OCI-LY3 (cell line): Measurements from ENCODE around the gene BARX2.
"Not testable (repeated sequence)": the region's sequence is repeated elsewhere in the genome, so short reads cannot be mapped to it uniquely, and the experiment has no call there.

Source experiments
- H2AFZ ChIP-seq: fragments of 200-600, 300-600 bp; shearing (Covaris generic); 2 replicates; pipeline ENCODE4 v1.6.0; 2014; ENCODE audit warnings: antibody characterized with exemption, low read depth, low read length
- H3K27ac ChIP-seq: fragments of 200-600, 300-600 bp; sonication (generic); 2 replicates; pipeline ENCODE4 v1.5.1; 2014; ENCODE audit warnings: mild to moderate bottlenecking, low read length, moderate library complexity, mixed read lengths
- H3K27me3 ChIP-seq: fragments of 200-600, 300-600 bp; sonication (generic); 2 replicates; pipeline ENCODE4 v1.6.1; 2014; ENCODE audit warnings: low read depth, low read length, mixed read lengths
- H3K36me3 ChIP-seq: fragments of 200-600, 300-600 bp; sonication (generic); replicated peaks from 2 replicates; pipeline ENCODE3; 2014; ENCODE audit warnings: low read depth, low read length, mixed read lengths
- H3K4me1 ChIP-seq: fragments of 300-600, 200-600 bp; sonication (generic); 2 replicates; pipeline ENCODE4 v1.6.1; 2014; ENCODE audit warnings: low read length, mixed read lengths
- H3K4me2 ChIP-seq: fragments of 200-600, 300-600 bp; sonication (generic); 2 replicates; pipeline ENCODE4 v1.6.1; 2014; ENCODE audit warnings: low read length, mixed read lengths
- H3K4me3 ChIP-seq: fragments of 300-600, 200-600 bp; sonication (generic); 2 replicates; pipeline ENCODE4 v1.5.1; 2014; ENCODE audit warnings: antibody characterized with exemption, mild to moderate bottlenecking, low read length, moderate library complexity
- H3K79me2 ChIP-seq: fragments of 300-600, 200-600 bp; shearing (Covaris generic); 2 replicates; pipeline ENCODE4 v1.6.1; 2014; ENCODE audit warnings: mild to moderate bottlenecking, low read length, mixed read lengths
- H3K9ac ChIP-seq: fragments of 300-600, 200-600 bp; shearing (Covaris generic); 2 replicates; pipeline ENCODE4 v1.6.0; 2014; ENCODE audit warnings: mild to moderate bottlenecking, low read length, moderate library complexity
- H3K9me3 ChIP-seq: fragments of 200-600, 300-600 bp; shearing (Covaris generic); 2 replicates; pipeline ENCODE4 v1.6.1; 2014; ENCODE audit warnings: low read length, mixed read lengths; ENCODE audit not compliant: insufficient read depth
- H4K20me1 ChIP-seq: fragments of 200-600, 300-600 bp; sonication (generic); 2 replicates; pipeline ENCODE4 v1.6.1; 2016; ENCODE audit warnings: low read length, mixed read lengths; ENCODE audit not compliant: insufficient read depth
- EZH2phosphoT487 ChIP-seq: fragments of 200-600 bp; shearing (Covaris generic); IDR thresholded peaks from 2 replicates; pipeline ENCODE4 v1.6.1; 2018; ENCODE audit warnings: antibody characterized with exemption, mixed run types, low read depth
- TF ChIP-seq, protein P1 (sequence below): fragments of 200-600, 300-600 bp; sonication (generic); IDR thresholded peaks from 2 replicates; pipeline ENCODE4 v1.5.1; 2014; ENCODE audit warnings: antibody characterized with exemption, low read length, low read depth

Gene BARX2, protein sequence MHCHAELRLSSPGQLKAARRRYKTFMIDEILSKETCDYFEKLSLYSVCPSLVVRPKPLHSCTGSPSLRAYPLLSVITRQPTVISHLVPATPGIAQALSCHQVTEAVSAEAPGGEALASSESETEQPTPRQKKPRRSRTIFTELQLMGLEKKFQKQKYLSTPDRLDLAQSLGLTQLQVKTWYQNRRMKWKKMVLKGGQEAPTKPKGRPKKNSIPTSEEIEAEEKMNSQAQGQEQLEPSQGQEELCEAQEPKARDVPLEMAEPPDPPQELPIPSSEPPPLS

DNA sequence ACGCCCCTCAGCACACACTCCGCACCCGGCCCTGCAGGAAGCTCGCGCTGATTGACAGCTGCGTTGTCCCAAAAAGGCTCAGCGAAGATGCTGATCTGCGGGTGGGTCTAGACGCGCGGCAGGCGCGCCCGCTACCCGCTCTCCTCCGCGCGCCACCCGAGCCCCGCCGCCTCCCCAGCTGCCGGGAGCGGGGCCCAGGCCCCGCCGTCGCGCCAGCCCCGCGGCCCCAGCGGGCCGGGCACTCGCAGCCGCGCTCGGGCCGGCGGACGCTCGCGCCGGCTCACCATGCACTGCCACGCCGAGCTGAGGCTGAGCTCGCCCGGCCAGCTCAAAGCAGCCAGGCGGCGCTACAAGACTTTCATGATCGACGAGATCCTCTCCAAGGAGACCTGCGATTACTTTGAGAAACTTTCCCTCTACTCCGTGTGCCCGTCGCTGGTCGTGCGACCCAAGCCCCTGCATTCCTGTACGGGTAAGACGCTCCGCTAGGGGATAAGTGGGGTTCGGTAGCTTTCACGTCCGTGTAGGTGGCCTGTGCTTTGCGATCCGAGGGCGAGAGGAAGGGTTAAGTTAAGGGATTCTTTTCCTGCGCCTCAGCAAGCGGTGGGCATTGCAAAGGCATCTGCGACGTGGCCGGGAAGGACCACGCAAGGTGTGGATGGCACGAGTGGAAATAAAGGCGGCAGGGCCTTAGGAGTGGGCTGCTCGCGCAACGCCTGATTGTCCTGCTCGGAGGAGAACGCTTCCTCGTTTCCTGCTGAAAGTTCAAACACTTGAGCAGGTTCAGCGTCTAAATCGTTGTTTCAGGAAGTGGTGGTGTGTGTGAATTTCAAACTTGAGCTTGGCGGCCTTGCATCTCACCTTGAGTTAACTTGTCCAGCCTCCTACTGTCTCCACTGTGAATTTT is at the start of gene BARX2:
BARX2 (plus strand) TSS at position 98 of the 907 bp plus-strand sequence; CDS start at position 286, 188 bp downstream.
- Histone ChIP-seq H3K9me3 (no peaks in the 10 kb centered on the region), H3K4me1 (no peaks in the 10 kb centered on the region), H3K4me3 (no peak within 1 kb of the TSS), H2AFZ (no peak within 1 kb of the TSS), H3K27me3 (no peaks in the 10 kb centered on the region), H3K9ac (no peak within 1 kb of the TSS), H3K79me2 (no peaks in the 10 kb centered on the region), H3K4me2 (no peak within 1 kb of the TSS), H4K20me1 (no peaks in the 10 kb centered on the region), H3K36me3 (no peaks in the 10 kb centered on the region), H3K27ac (no peak within 1 kb of the TSS)
- TF ChIP-seq EZH2phosphoT487, result no peak
- TF ChIP-seq, protein P1, sequence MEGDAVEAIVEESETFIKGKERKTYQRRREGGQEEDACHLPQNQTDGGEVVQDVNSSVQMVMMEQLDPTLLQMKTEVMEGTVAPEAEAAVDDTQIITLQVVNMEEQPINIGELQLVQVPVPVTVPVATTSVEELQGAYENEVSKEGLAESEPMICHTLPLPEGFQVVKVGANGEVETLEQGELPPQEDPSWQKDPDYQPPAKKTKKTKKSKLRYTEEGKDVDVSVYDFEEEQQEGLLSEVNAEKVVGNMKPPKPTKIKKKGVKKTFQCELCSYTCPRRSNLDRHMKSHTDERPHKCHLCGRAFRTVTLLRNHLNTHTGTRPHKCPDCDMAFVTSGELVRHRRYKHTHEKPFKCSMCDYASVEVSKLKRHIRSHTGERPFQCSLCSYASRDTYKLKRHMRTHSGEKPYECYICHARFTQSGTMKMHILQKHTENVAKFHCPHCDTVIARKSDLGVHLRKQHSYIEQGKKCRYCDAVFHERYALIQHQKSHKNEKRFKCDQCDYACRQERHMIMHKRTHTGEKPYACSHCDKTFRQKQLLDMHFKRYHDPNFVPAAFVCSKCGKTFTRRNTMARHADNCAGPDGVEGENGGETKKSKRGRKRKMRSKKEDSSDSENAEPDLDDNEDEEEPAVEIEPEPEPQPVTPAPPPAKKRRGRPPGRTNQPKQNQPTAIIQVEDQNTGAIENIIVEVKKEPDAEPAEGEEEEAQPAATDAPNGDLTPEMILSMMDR, result no peak

DNA sequence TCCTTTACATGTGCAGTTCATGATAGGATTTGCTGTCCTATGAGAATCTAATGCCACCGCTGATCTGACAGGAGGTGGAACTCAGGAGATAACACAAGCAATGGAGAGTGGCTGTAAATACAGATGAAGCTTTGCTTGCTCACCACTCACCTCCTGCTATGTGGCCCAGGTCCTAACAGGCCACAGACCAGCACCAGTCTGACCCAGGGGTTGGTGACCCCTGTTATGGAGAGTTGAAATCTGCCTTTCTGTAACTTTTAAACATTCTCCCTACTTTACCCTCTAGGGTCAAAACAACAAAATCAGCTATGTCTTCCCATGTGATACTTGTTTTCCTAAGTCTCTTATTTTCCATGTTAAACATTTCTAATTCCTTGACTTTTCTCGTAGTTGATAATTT is 48.7 kb upstream of the BARX2 start:
- no peak overlapping the region for H3K4me2 ChIP-seq
- no peaks in the 10 kb centered on the region for H3K36me3 ChIP-seq
- H2AFZ ChIP-seq, result no peak overlapping the region
- no peaks in the 10 kb centered on the region for H3K79me2 ChIP-seq
- no peaks in the 10 kb centered on the region for H3K9me3 ChIP-seq
- no peaks in the 10 kb centered on the region for H4K20me1 ChIP-seq
- H3K4me3 ChIP-seq, result no peak overlapping the region
- TF ChIP-seq, protein P1, result no peak
- no peak for TF ChIP-seq EZH2phosphoT487
- no peak overlapping the region for H3K9ac ChIP-seq
- no peak overlapping the region for H3K27ac ChIP-seq
- no peaks in the 10 kb centered on the region for H3K27me3 ChIP-seq
- H3K4me1 ChIP-seq, result peaks cover under 1% of the 10 kb centered on the region; the same call in 1 of the 2 replicates

DNA sequence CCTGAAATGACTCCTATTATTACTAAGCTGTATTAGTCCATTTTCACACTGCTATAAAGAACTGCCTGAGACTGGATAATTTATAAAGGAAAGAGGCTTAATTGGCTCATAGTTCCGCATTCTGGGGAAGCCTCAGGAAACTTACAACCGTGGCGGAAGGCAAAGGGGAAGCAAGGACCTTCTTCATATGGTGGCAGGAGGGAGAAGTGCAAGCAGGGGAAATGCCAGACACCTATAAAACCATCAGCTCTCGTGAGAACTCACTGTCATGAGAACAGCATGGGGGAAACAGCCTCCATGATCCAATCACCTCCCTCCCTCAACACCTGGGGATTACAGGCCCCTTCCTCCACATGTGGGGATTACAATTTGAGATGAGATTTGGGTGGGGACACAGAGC is 47.9 kb upstream of the BARX2 start:
- H3K4me3 ChIP-seq, H3K9ac ChIP-seq, H2AFZ ChIP-seq: not testable (repeated sequence)

DNA sequence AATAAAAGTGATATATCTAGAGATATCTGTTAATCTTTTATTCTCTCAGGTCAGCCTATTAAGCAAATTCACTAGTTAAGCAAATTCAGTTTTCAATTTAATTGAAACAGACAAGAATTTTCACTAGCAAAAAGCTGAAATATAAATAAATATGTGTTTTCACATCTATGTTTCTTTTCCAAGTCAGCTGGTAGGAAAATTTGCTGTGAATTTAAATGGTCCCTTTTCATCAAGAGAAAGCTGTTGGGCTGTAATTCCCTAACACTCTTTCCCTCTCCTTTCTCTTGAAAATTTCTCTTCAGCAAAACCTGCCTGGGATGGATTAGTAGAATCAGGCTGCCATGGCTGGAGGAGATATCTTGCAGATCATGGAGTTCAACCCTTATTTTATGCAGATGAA is 46.9 kb upstream of the BARX2 start:
- Histone ChIP-seq H3K9ac (no peak overlapping the region), H2AFZ (no peak overlapping the region), H3K9me3 (no peaks in the 10 kb centered on the region), H3K4me2 (no peak overlapping the region), H3K4me3 (no peak overlapping the region), H3K4me1 (peaks cover 3% of the 10 kb centered on the region; the same call in 1 of the 2 replicates), H4K20me1 (no peaks in the 10 kb centered on the region), H3K27ac (no peak overlapping the region), H3K27me3 (no peaks in the 10 kb centered on the region), H3K79me2 (no peaks in the 10 kb centered on the region), H3K36me3 (no peaks in the 10 kb centered on the region)
- TF ChIP-seq, protein P1, result no peak
- TF ChIP-seq EZH2phosphoT487, result no peak

More for the DNA sequence above, 47.9 kb upstream of the BARX2 start:
- H3K4me2 ChIP-seq, H3K27ac ChIP-seq, H3K4me1 ChIP-seq, H3K79me2 ChIP-seq, H4K20me1 ChIP-seq, H3K36me3 ChIP-seq, H3K9me3 ChIP-seq, H3K27me3 ChIP-seq: not testable (repeated sequence)
